HG02798 (cell line): ENCODE results near the gene PLA2R1.

Source experiments
- ATAC-seq: cut with Tn5 transposase; IDR thresholded peaks from one replicate; pipeline ENCODE4 v1.9.1; 2021; ENCODE audit warnings: mild to moderate bottlenecking; ENCODE audit not compliant: unreplicated experiment, poor library complexity

The PLA2R1 gene

DNA sequence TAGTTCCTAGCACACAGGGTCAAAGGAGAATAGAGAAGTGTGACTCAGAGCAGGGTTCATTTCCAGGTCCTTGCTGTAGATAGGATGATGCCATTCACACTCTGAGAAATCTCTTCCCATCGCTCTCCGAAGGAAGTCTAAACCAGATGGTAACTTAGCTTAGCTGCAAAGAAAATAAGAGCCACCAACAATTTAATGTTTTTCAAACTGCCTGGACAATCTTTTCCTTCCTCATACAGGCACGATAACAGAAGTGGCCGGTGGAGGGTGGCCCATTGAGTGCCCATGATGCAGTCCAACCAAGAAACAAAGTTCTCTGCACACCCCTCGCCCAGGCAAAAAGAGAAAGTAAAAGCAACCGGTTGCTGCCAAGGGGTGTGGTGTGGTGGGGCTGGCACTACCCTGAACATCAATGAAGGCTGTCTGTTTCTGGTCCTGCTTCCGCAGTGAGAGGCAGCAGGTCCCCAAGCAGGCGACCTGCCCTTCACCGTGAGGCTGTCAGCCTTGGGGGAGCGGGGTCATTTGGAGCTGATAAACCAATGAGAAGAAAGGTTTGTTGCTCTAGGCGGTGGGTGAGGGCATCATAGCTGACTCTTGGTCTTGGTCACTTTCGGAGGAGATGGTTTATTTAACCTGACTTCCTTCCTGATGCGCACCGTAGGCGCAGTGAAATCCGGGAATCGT lies 158.8 kb downstream of the PLA2R1 start:
- ATAC-seq = peak; percentile 33

DNA sequence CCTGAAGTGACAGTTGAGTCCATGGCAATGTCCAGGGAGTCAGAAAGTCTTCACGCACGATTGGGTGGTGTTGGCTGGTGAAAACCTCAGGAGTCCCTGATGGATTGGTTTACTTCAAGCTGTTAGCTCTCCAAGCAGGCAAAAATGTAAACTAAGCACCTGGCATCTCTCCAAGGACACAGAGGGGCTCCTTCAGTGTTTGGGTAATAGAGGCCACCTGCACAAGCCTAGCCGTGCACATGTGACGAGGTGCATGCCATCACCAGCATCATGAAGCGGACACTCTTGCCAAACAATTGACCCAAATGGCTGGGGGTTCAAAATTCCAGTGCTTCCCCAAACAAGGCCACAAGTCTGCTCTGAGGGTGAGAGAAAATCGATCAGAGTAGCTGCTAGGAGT lies 159.7 kb downstream of the PLA2R1 start:
- no peak for ATAC-seq

- ATAC-seq = no peak
Observed at GRCh38 chr2:159900343-159900742, 162.1 kb downstream of the PLA2R1 start.

GRCh38 chr2:159898441-159898840 lies 164.0 kb downstream of the PLA2R1 start:
- ATAC-seq = no peak

GRCh38 chr2:159897720-159898119 lies 164.7 kb downstream of the PLA2R1 start:
- no peak for ATAC-seq

DNA sequence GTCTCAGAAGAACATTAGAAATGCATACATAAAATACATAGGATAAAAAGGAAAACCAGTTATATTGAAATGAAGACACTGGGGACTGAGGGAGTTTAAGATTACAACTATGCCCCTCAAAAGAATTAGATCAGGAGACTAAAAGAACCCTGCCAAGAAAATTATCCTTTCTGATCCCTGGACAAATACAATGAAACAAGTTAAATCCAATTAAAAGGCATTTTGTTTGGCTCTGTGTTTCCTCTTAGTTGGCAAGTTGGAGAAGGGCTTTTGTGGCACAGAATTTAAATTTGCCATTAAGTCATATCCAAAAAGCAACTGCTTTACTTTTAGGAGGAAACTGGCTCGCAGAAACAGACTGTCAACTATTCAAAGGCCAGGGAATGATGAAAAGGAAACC lies 165.3 kb downstream of the PLA2R1 start:
- no peak for ATAC-seq

DNA sequence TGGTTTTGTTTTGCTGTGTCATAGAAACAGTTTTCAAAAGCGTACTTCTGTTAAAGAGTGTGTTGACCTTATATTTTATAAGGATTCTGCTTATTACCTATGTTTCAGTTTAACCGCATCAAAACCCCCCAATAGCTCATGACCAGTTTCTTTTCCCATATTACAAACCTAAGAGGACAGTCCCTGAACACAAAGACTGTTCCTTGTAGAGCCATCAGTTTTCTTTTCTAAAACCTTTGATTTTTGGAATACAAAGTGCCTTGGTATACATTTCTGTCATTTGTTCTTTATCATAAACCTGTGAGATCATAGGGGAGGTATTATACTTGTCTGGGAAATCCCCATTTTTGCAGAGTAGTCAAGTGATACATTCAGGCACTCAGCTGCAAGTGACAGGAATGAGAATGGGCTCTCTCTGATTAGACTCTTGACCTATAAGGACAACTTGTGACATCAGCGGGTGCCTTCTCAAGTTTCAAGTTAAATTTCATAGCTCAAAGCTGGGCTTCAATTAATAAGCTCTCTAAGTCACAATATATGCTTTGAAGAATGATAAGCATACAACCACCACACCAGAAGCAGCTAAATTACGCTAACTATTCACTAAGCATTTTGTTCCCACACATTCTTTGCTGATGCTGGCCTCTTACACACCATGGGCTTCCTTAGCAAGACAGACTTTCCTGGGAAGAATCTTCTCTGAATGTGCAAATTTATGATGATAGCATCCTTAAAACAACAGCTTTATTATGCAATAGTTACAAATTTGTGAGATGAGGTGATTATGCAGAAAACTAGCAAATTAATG lies 167.0 kb downstream of the PLA2R1 start:
- ATAC-seq = peak; percentile 67

GRCh38 chr2:159894145-159894838 lies 168.1 kb downstream of the PLA2R1 start:
- no peak for ATAC-seq

DNA sequence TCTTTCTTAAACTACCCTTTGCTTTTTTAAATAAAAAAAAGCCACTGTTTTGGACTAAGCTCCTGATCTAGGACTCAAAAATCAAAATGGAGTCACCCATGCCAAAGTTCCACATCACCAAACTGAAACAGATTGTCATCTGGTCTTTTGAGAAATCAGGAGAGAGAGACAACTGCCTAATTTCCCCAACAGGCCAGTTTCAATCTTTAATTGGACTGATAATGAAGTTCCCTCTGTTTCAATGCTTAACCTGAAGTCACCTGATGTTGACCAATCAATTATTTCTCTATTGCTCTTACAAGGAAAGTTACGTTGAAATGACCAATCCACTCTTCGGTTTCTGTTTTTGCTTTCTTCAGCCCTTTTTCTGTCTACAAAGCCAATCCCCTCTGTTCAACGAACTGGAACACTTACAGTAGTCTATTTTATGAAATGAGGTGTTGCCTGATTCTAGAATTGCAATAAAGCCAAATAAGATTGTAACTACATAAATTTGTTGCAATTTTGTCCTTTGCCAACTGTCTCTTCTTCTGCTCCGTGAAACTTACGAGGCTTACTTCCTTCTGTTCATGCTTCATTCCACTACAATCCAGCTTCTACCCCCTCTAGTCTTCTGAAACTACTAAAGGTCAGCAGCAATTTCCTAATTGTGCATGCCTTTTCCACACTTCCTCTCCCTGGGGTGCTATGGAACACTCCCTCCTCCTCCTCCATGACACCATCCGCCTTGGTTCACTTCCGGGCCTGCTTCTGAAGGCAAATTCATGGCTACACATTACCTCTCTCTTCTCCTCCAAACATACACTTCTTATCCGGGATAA lies 169.2 kb downstream of the PLA2R1 start:
- ATAC-seq = no peak

GRCh38 chr2:159891917-159892730 lies 170.3 kb downstream of the PLA2R1 start:
- peak; percentile 22 for ATAC-seq

DNA sequence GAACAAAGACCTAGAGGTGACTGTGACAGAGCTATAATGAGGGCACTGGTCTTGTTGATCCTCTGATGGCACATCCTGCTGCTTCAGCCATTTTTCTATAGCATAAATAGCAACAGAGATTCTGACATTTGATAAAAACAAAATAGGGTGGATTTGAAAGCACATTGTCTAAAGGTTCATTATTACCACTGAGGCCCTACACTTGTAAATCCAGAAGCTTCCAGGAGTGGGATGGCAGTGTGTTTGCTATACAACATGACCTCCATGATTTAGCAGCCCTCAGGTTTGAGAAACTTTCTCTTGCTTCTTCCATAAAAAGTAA lies 171.2 kb downstream of the PLA2R1 start:
- no peak for ATAC-seq

GRCh38 chr2:159890551-159891266 lies 171.7 kb downstream of the PLA2R1 start:
- ATAC-seq = peak; percentile 42

DNA sequence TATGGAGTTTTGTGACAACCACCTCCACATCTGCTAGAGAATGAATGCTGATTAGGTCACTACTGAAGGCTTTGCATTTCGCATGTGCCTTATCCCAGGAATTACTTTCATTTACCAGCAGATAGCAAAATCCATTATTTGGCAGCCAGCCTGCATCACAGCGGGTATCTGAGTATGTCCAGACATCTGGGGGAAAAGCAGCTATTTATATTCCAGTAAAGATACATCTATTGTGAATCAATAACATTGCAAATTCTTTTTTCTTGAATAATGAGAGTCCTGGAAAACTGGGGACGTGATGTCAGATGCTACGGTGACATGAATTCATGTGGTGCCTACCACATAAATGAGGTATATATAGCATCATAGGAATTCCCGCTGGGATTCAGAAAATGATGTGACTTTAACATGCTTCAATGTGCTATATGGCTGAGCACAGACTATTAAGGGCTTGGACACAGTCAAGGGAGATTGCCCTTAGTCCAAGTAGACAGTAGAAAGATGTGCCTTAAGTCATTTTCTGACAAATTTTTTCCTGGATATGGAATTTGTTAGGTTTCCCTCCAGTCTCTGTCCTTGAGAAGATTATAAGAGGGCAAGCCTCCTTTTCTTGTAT lies 180.2 kb downstream of the PLA2R1 start:
- no peak for ATAC-seq
